ENCODE measurements around the gene TP53TG3F.
"Not testable (repeated sequence)": the region's sequence is repeated elsewhere in the genome, so short reads cannot be mapped to it uniquely, and the experiment has no call there.

TP53TG3F gene, protein sequence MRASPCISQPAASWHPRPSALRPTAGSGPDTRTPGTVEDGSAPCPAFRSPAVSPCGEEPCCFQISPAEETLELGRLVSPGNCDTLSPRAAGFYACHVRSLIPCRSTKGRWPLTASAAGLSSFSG

DNA sequence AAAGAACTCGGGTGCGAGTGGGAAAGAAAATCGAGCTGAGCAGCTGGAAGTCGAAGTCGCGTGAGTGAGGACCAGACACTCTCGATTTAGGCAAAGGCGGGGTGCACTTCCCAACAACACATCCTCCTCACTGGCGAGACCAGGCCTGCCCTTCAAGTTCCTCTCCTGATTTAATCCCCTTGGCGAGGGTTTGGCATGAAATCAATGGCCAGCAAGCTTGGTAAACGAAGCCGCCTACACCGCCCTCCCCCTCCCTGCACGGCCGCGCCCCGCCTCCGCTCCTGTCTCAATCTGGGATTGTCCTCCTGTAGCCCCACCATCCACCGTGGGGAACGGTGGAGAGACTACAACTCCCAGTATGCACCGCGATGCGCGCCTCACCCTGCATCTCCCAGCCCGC, at the start of gene TP53TG3F:
TSS of gene TP53TG3F (plus strand) at position 301 of the 400 bp plus-strand sequence. CDS start at position 369, 68 bp downstream.
- not testable (repeated sequence) for DNase-seq (ENCODE audit: low spot score)

DNA sequence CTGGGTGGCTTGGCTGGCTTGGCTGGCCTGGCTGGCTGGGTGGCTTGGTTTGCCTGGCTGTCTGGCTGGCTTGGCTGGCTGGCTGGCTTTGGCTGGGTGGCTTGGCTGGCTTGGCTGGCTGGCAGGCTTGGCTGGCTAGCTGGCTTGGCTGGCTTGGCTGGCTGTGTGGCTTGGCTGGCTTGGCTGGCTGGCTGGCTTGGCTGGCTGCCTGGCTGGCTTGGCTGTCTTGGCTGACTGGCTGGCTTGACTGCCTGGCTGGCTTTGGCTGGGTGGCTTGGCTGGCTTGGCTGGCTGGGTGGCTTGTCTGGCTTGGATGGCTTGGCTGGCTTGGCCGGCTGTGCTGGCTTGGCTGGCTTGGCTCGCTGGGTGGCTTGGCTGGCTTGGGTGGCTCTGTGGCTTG, 32.2 kb downstream of the TP53TG3F start:
- not testable (repeated sequence) for DNase-seq (ENCODE audit: low spot score)

DNA sequence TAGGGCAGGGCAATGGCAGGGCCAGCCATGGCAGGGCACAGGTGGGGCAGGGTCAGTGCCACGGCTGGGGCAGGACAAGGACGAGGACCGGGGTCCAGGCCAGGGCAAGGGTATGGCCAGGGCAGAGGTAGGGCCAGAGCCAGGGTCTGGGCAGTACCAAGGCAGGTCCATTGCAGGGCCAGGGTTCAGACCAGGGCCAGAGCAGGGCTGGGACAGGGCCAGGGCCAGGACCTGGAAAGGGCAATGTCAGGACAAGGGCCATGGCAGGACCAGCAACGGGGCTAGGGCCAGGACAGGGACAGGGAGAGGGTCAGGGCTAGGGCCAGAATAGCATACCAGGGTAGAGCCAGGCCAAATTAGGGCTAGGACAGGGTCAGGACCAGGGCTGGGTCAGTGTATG, 47.8 kb downstream of the TP53TG3F start:
- not testable (repeated sequence) for DNase-seq (ENCODE audit: low spot score)

DNA sequence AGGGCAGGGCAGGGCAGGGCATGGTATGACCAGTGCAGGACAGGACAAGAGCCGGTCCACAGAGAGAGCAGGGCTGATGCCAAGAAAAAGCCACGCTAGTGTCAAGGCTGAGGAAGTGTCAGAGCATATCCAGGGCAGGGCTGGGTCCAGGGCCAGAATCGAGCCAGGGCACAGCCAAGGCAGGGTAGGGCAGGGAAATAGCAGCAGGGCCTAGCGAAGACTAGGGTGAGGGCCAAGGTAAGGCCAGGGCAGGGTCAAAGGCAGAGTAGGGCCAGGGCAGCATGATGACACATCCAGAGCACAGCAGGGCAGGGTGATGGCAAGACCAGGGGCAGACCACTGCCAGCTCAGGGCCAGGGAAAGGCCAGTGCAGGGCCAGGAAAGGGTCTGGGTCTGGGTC, 49.7 kb downstream of the TP53TG3F start:
- DNase-seq (ENCODE audit: low spot score): not testable (repeated sequence)

DNA sequence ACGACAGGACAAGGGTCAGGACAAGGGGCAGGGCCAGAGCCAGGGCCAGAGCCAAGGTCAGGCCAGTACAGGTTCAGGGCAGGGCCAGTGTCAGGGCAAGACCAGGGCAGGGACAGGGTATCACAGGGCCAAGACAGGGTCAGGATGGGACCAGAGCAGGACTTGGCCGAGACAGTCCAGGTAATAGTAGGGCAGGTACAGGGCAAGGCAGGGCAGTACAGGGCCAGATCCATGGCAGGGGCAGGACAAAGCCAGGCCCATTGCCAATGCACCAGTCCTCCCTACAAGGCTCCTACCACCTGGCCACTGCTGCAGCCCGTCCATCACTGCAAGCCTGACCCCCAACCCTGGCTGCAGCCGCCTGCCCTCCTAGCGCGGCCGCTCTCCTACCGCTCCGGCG, 50.5 kb downstream of the TP53TG3F start:
- not testable (repeated sequence) for DNase-seq (ENCODE audit: low spot score)
